Raji (cell line): ENCODE measurements around the gene ABCC1.

ENCODE experiments used
- POLR2A ChIP-seq: IDR thresholded peaks from 2 replicates; pipeline ENCODE4 v1.6.1; 2011; ENCODE audit warnings: low read depth, low read length, control low read depth; ENCODE audit not compliant: insufficient read depth

Gene ABCC1

GRCh38 chr16:16144416-16144815 lies 195.0 kb downstream of the ABCC1 start:
- no peak for TF ChIP-seq POLR2A

DNA sequence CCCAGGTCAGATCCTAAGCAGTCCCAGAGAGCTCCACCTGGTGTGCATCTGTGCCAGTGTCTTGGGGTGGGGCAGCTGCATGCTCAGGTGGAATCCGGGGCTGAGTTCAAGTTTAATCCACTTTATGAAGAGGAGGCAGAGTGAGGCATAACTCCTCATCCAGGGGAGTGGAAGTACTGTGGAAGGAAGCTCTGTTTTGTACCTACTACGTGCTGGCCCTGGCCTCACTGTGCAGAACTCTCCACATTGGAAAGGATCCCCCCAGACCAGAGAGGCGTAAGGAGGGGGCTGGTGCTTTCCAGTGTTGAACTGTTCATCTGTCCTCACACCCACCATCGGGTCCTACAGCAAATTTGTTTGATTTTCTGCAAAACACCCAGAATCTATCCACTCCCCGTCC lies 195.9 kb downstream of the ABCC1 start:
- TF ChIP-seq POLR2A: no peak

DNA sequence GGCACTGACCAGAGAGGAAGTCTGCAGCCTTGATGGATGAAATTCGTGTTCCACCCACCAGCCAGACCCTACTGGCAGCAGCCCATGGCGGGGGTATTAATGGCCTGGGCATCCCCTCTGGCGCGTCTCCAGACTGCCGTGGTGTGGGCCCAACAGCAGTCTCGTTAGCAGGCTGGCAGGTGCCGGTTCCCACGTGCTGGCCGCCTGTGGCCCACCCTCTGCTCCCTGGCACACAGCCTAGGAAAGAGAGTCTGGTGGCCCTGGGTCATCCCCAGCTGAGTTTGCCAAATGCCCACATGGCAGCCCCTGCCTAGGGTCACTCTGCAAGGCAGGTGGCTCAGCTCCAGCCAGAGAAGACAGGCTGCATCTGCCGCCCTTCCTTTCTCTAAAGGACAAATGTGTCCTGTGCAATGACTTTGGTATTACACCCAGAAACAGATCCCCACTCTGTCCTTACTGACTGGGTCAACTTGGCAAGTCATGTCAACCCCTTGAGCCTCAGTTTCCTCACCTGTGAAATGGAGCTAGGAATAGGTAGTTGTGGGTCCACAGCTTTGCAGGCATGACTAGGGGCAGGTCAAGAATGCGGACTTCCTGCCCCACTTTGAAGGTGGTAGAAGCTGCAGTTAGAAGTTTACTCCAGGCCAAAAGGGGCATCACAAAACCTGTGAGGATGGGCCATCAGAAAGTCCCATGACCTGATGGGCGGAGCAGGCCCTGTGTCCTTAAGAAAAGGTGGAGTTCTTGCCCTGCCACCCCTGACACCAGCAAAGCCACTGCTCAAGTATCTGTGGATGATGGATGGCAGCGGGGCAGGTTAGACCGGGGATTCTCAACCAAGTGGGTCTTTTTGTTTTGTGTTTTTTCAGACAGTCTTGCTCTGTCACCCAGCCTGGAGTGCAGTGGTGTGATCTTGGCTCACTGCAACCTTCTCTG lies 197.2 kb downstream of the ABCC1 start:
- TF ChIP-seq POLR2A: no peak

DNA sequence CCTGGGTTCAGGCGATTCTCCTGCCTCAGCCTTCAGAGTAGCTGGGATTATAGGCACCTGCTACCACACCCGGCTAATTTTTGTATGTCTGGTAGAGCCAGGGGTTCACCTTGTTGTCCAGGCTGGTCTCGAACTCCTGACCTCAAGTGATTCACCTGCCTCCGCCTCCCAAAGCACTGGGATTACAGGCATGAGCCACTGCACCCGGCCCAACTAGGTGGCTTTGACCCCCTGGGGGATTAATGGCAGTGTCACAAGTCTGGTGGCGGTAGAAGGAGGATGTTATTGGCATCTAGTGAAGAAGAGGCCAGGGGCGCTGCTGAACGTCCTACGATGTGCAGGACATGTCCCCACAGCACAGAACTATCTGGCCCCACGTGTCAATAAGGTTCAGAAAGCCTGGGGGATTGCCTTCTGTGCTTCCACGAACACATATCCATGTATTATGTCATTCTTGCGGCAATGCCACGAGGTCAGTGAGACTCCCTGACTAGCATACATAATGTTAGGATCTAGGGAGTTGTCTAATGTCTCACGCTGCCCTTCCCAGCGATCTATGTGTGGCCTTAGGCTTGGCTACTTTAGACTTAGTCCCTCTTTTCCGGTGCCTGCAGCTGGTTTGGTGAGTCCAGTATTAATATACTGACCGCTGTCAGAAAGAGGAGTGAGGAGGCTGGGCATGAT lies 198.0 kb downstream of the ABCC1 start:
- TF ChIP-seq POLR2A: no peak

DNA sequence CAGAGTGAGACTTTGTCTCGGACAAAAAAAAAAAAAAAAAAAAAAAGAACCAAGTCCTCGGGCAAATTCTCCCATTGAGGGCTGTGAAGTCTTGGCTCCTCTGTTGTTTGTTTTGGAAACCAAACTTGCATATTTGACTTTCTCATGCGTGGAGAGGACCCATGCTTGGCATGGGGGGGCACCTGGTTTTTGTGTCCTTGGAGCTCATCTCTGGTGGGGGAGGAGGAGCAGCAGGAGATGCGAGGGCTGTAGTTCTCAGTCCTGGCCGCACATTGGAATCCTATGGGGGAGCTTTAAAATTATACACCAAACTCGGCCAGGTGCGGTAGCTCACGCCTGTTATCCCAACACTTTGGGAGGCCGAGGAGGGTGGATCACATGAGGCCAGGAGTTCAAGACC lies 199.3 kb downstream of the ABCC1 start:
- TF ChIP-seq POLR2A: no peak

GRCh38 chr16:16149710-16150116 lies 200.3 kb downstream of the ABCC1 start:
- TF ChIP-seq POLR2A: no peak

DNA sequence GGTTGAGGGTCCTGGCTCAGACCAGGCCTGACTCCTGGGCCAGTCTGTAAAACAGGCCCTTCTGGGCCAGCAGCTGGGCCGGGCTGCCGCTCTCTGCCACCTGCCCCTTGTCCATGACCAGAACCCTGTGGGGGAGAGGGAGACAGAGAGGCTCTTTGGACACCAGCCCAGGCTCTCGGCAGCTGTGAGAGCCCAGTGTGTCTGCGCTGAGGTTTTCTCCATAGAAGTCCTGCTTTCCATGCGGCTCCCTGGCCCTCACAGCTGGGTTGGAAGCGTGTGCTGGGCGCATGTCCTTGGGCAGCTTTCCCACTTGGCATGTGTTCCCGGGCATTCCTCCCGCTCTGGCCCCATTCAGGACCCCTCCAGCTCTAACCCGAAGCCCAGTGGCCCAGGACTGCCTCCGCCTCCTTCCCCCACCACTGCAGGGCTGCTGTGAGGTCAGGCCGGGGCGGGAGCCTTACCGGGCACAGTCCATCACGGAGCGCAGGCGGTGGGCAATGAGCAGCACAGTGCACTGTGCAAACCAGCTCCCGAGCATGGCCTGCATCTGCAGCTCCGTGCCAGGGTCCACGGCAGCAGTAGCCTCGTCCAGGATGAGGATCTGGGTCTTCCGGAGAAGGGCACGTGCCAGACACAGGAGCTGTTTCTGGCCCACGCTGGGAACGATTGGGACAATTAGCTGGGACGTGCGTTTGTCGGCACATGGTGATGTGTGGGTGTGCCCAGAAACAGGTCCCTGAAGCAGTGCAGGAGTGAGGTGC lies 200.9 kb downstream of the ABCC1 start:
- no peak for TF ChIP-seq POLR2A

- no peak for TF ChIP-seq POLR2A
Observed at GRCh38 chr16:16150878-16151152, 201.4 kb downstream of the ABCC1 start.

GRCh38 chr16:16151315-16151714 lies 201.9 kb downstream of the ABCC1 start:
- TF ChIP-seq POLR2A: no peak

GRCh38 chr16:16154281-16154951 lies 205.0 kb downstream of the ABCC1 start:
- TF ChIP-seq POLR2A: no peak

DNA sequence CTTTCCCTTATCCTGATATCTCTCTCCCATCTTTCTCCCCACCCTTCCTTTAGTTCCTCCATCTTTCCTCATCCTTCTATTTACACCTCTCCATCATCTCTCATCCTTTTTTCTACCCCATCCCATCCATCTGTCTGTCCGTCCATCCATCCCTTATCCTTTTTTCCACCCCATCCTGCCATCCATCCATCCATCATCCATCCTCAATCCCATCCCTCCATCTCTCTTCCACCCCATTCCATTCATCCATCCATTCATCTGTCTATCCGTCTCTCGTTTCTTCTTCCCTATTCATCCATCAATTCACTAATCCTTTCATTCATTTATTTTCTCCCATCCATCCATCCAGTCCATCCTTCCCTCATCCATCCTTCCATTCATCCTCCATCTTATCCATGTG lies 205.8 kb downstream of the ABCC1 start:
- TF ChIP-seq POLR2A: no peak

- no peak for TF ChIP-seq POLR2A
Observed at GRCh38 chr16:16157166-16157565, 207.8 kb downstream of the ABCC1 start.

DNA sequence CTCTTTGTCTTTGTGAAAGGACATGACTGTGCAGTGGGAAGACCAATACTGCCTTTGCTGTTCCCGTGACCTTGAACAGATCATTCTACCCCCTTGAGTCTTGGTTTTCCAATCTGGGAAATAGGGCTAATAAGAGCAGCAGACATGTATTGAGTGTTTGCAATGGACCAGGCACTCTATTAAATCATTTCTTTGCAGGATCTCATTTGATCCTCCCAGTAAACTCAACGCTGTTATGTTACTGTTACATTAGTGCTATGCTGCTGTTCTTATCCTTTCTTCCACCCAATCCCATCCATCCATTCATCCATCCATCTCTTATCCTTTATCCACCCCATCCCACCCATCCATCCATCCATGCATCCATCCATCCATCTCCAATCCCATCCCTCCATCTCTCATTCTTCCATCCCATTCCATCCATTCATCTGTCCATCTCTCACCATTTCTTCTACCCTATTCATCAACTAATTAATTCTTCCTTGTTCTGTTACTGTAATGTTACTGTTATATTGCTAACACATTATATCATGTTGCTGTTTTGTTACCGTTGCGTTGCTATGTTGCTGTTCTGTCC lies 208.8 kb downstream of the ABCC1 start:
- TF ChIP-seq POLR2A: no peak

GRCh38 chr16:16158741-16159374 lies 209.4 kb downstream of the ABCC1 start:
- TF ChIP-seq POLR2A: no peak
